NCI-H1105 (cell line): ENCODE measurements around the gene RGS7.

Source experiments
- DNase-seq: peaks from one replicate; lab custom pipeline; 2025; lab: John Stamatoyannopoulos, UW

RGS7 gene

GRCh38 chr1:241079047-241079446, 278.0 kb downstream of the RGS7 start:
- no peak for DNase-seq

- DNase-seq: no peak
Observed at GRCh38 chr1:241077386-241078147, 279.4 kb downstream of the RGS7 start.

GRCh38 chr1:241074507-241074906, 282.5 kb downstream of the RGS7 start:
- DNase-seq: no peak

GRCh38 chr1:241068359-241068758, 288.6 kb downstream of the RGS7 start:
- DNase-seq: no peak

GRCh38 chr1:241063276-241063675, 293.7 kb downstream of the RGS7 start:
- DNase-seq: no peak

- no peak for DNase-seq
Observed at GRCh38 chr1:241061062-241061461, 295.9 kb downstream of the RGS7 start.

- DNase-seq: no peak
Observed at GRCh38 chr1:241048622-241049021, 308.4 kb downstream of the RGS7 start.

- DNase-seq: no peak
Observed at GRCh38 chr1:241045659-241046058, 311.3 kb downstream of the RGS7 start.

- no peak for DNase-seq
Observed at GRCh38 chr1:241034203-241034936, 322.6 kb downstream of the RGS7 start.

- DNase-seq: no peak
Observed at GRCh38 chr1:241024834-241025233, 332.2 kb downstream of the RGS7 start.

GRCh38 chr1:241022366-241022765, 334.6 kb downstream of the RGS7 start:
- DNase-seq: no peak

GRCh38 chr1:241020851-241021697, 335.9 kb downstream of the RGS7 start:
- DNase-seq: no peak

GRCh38 chr1:241012708-241013340, 344.2 kb downstream of the RGS7 start:
- no peak for DNase-seq

- no peak for DNase-seq
Observed at GRCh38 chr1:241007668-241008067, 349.3 kb downstream of the RGS7 start.

GRCh38 chr1:240999826-241000225, 357.2 kb downstream of the RGS7 start:
- DNase-seq: no peak

GRCh38 chr1:240998441-240999015, 358.5 kb downstream of the RGS7 start:
- DNase-seq: no peak

- no peak for DNase-seq
Observed at GRCh38 chr1:240998024-240998423, 359.0 kb downstream of the RGS7 start.

- no peak for DNase-seq
Observed at GRCh38 chr1:240993004-240993403, 364.0 kb downstream of the RGS7 start.

- DNase-seq: no peak
Observed at GRCh38 chr1:240991230-240991629, 365.8 kb downstream of the RGS7 start.

- no peak for DNase-seq
Observed at GRCh38 chr1:240987928-240988327, 369.1 kb downstream of the RGS7 start.

GRCh38 chr1:240985081-240985480, 371.9 kb downstream of the RGS7 start:
- no peak for DNase-seq

- DNase-seq: no peak
Observed at GRCh38 chr1:240980342-240980741, 376.7 kb downstream of the RGS7 start.
